Stimulated activated CD8-positive, alpha-beta memory T cell treated with anti-CD3 and anti-CD28 coated beads, Interleukin-7, amount 100 ng/mL, for 1 hour (primary cell): ENCODE measurements around the gene CRYL1.

Experiments
- DNase-seq, 2 donors: peaks; one replicate each; pipeline ENCODE4 v3.0.0-alpha.2; 2020; ENCODE audit warnings: low read depth in 2 of 2

Gene CRYL1

DNA sequence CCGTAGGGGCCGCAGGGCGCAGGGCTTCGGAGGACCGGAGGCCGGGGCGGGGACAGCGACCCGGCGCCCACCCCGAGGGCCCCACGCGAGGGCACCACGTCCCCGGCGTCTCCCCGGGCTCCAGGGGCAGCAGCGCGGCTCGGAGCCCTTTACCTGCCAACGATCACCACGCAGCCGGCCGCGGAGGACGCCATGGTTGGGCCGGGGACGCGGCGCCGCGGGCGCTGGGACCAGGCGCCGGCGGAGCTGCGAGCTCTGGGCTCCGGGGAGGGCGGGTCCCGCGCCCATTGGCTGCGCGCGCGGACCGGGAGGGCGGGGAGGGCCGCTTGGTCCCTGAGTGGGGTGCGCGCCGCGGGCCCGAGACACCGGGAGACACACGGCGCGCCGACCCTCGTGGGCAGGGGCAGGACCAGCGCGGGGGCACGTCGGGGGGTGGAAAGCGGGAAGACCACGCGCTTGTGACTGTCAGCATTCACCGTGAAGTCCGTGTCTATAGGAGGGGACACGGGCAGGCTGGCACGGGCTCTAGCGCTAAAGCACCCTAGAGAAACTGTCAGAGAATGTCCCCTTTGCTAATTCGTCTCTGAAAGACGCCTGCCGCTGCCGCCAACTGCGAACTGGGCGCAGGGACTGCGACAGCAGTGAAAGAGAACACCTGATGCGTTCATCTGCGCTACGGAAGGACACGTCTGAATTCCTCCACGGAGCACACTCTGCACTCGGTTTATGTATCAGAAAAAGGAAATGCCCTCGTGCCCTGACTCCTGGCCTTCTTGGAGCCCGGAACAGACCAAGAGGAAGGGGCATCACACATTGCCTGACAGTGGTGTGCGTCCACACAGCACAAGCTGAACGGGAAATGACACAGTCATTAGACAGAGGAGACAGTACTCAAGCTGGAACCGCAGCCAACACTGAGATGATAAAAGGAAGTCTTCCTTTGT, at the start of gene CRYL1:
TSS of gene CRYL1 (minus strand) at position 257 of the 944 bp plus-strand sequence. CDS start at position 194, 63 bp downstream.
- DNase-seq, result peak; percentile 44

- DNase-seq, result no peak
Observed at GRCh38 chr13:20573636-20574035, 48.0 kb upstream of the CRYL1 start.

GRCh38 chr13:20573186-20573585, 47.5 kb upstream of the CRYL1 start:
- no peak for DNase-seq

- DNase-seq, result no peak
Observed at GRCh38 chr13:20571676-20572075, 46.0 kb upstream of the CRYL1 start.

- DNase-seq, result no peak
Observed at GRCh38 chr13:20570517-20570916, 44.9 kb upstream of the CRYL1 start.

DNA sequence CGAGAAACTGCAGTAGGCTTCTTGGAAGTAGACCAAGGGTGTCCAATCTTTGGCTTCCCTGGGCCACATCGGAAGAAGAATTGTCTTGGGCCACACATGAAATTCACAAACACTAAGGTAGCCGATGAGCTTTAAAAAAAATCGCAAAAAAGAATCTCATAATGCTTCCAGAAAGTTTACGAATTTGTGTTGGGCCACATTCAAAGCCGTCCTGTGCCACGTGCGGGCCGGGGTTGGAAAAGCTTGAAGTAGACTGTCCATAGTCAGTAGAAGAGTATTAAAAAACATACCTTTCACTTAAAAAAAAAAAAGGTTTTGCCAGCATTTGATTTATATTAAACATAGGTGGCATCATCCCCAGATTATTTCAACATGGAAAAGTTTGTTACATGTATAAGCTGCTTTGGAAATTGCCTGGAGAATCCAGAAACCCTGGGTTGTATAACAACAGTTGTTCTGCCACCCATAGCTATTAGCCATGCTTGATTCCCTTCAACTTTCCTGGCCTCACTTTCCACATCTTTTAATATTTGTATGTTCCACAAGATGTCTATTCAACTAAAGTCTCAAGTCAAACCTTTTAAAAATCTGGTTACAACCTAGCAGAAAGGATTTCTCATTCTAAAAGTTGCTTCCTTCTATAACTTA, 42.3 kb upstream of the CRYL1 start:
- no peak for DNase-seq

GRCh38 chr13:20566898-20567874, 41.5 kb upstream of the CRYL1 start, which contains the start of gene IFT88:
TSS of gene IFT88 (plus strand) at chr13:20567157. CDS start at chr13:20574386, 7,229 bp downstream.
- peak; percentile 63 to 64 for DNase-seq

- no peak for DNase-seq
Observed at GRCh38 chr13:20566468-20566897, 40.8 kb upstream of the CRYL1 start.

DNA sequence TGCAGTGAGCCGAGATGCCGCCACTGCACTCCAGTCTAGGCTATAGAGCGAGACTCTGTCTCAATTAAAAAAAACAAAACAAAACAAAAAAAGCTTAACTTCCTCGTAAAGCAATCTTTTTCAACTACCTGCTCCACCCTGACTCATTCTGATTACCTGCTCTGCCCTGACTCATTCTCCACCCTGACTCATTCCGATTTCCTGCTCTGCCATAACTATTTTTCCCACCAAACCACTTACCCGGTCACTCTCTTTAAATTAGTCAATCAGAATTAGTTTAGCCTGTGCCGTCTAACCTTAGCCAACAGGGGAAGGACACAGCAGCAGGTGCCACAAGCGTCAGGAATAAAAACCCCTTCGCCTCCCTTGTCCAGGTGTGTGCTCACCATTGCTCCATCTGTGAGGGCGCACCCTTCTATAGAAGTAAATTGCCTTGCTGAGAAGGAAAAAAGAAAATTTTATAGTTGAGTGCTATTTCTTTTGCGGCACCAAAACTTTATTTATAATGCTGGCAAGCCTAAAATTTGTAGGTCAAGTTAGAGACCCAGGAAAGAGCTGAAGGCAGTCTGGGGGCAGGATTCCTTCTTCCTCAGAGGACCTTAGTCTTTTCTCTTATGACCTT, 39.6 kb upstream of the CRYL1 start:
- no peak for DNase-seq

- DNase-seq, result no peak
Observed at GRCh38 chr13:20561741-20562140, 36.1 kb upstream of the CRYL1 start.

- DNase-seq, result no peak
Observed at GRCh38 chr13:20559659-20560356, 34.2 kb upstream of the CRYL1 start.

GRCh38 chr13:20558982-20559381, 33.3 kb upstream of the CRYL1 start:
- DNase-seq, result no peak

GRCh38 chr13:20553311-20553710, 27.7 kb upstream of the CRYL1 start:
- no peak for DNase-seq

- DNase-seq, result no peak
Observed at GRCh38 chr13:20550799-20551198, 25.1 kb upstream of the CRYL1 start.

GRCh38 chr13:20547479-20547908, 21.8 kb upstream of the CRYL1 start:
- DNase-seq, result no peak

DNA sequence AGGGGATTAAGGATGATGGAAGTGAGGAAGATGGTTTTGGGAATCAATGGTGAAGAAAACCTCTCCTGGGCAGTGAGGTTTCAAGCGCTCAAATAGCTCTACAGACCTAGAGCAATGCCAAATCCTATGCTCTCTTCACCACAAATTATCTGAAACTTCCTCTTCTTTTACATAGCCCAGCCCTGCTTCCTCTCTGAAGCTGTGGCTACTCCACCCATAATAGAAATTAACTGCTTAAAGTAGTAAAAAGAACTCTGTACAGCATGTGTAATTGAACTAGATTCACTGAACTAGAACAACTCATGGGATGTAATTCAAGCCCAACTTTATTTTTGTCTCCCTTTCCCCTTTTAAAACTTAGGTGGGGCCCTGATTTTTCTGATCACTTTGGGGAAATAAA, 20.9 kb upstream of the CRYL1 start:
- DNase-seq, result no peak

DNA sequence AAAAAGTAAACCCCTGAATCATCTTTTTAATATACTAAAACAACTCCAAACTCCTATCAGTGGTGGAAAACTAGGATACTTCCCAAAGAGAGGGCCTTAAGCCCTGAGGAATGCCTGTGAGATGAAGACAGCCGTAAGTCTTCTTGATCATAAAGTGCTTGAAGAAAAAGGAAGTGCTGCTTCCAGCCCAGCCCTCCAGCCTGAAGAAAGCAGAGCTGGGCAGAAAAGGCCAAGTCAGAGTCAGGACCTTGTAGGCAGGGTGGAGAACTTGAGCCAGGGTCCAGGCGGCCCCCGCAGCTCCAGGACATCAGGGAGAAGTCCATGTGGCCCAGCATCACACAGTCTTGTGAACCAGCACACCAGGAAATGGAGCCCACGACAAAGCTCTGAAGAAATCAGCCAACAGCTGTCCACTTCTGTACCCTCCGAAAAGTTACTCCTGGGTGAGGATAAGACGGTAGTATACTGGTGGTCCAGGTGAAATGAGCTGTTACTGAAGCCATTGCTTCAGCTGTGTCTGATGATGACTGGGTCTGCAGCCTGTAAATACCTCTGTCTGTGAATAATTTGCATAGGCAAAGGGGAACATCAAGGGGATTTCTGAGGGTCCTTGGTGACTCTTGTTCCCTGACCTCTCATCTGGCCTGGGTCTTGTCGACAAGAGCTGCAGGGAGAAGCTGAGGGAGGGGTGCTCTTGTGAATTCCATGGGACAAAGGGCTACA, 18.7 kb upstream of the CRYL1 start:
- no peak for DNase-seq

- DNase-seq, result no peak
Observed at GRCh38 chr13:20536992-20537391, 11.3 kb upstream of the CRYL1 start.

GRCh38 chr13:20534038-20534608, 8.5 kb upstream of the CRYL1 start:
- DNase-seq, result no peak
